ENCODE measurements around the gene FBXO34. TPM values are rescaled to one million over a fixed set of nuclear protein-coding genes. Genes with fewer than 3 reads are reported as not detected.

The FBXO34 gene
- total and polyA plus RNA-seq, 10 of the 15 experiments (the other 5 are each of a cell fraction or from before 2014, with no cell fraction given) = 5.6 to 22.8 (median 17.6) TPM

- Histone ChIP-seq H3K9me3 (replicated peaks; ENCODE audit: control insufficient read depth, insufficient read depth, low read length) (no peaks in the 10 kb centered on the region), H3K9ac (ENCODE audit: control insufficient read depth, insufficient read depth, low read length) (no peak overlapping the region), H4K20me1 (ENCODE audit: control insufficient read depth, insufficient read depth) (no peaks in the 10 kb centered on the region), H3K4me2 (ENCODE audit: control insufficient read depth, insufficient read depth) (no peak overlapping the region), H3K79me2 (ENCODE audit: control insufficient read depth, insufficient read depth, low read length) (peaks cover 5% of the 10 kb centered on the region), H2AFZ (ENCODE audit: control insufficient read depth, low read depth, low read length) (no peak overlapping the region), H3K4me1 (ENCODE audit: control insufficient read depth, insufficient read depth, low read length) (peaks cover 11% of the 10 kb centered on the region), H3K27ac (ENCODE audit: control insufficient read depth, insufficient read depth) (no peak overlapping the region), H3K4me3 (no peak overlapping the region), H3K36me3 (ENCODE audit: control insufficient read depth in 2 of 2, insufficient read depth in 2 of 2, low read length in 1 of 2) (peaks cover 7 to 10% of the 10 kb centered on the region in 2 experiments), H3K27me3 (replicated peaks in 1 of 2; ENCODE audit: control insufficient read depth in 2 of 2, insufficient read depth in 2 of 2, low read length in 1 of 2) (no peaks in the 10 kb centered on the region)
- ATAC-seq (no peak), FAIRE-seq (no peak), DNase-seq (ENCODE audit: low read depth, low spot score) (no peak)
- ChIA-PET CTCF (interaction anchor here (0.5 to 13.6 kb wide), 5 partner anchors 10 to 161 kb away, joined by 3 to 255 read pairs (median 6); partner anchors contain the start of gene FBXO34), SMC1A (ENCODE audit: uncharacterized antibody, unreplicated experiment) (interaction anchor here (0.5 to 12.7 kb wide), 10 partner anchors 9 to 960 kb away, joined by 3 to 161 read pairs (median 4); partner anchors contain the start of gene FBXO34), POLR2A (interaction anchor here (2.7 kb wide), 1 partner anchor 73 kb away, joined by 6 read pairs; no protein-coding TSS in a partner anchor), RAD21 (ENCODE audit: unreplicated experiment) (interaction anchor here (0.5 to 5.0 kb wide), 4 partner anchors 10 to 76 kb away, joined by 3 to 28 read pairs (median 13); partner anchors contain the start of gene FBXO34)
- in situ Hi-C loops (cut with MboI) = no loop called here
- TF ChIP-seq EED (IDR thresholded peaks at IDR 0.05; ENCODE audit: low read depth) (no peak), NR2C2 (IDR thresholded peaks at IDR 0.05; ENCODE audit: borderline replicate concordance, control insufficient read depth, insufficient read length, low read depth) (no peak), SP1 (IDR thresholded peaks at IDR 0.05; ENCODE audit: low read depth, low read length) (no peak), GATAD2B (conservative IDR thresholded peaks at IDR 0.05; ENCODE audit: low read depth) (no peak), SREBF1 (IDR thresholded peaks at IDR 0.05; ENCODE audit: low read length) (no peak), SKIL (IDR thresholded peaks at IDR 0.05; ENCODE audit: low read depth, poor library complexity, severe bottlenecking) (no peak), RFX5 (IDR thresholded peaks at IDR 0.05; ENCODE audit: low read depth, low read length) (no peak), HDAC6 (IDR thresholded peaks at IDR 0.05; ENCODE audit: unreplicated experiment) (no peak)
- no TSS peak for BruUV-seq (replicated peaks)
- intact Hi-C loops (cut with micrococcal nuclease; ENCODE audit: unreplicated experiment) = no loop called here
- WGBS (ENCODE audit: insufficient coverage, insufficient replicate concordance, low lambda C conversion rate, missing lambda C conversion rate) = 94% methylated on average over 3 of the region's 3 CpGs
These were observed 76.5 kb downstream of the FBXO34 start for GRCh38 chr14:55347748-55348147.

Data from GM12878 (cell line).